Neural progenitor cell (in vitro differentiated cells): ENCODE results near the gene SSR3.

Source experiments
- EZH2 ChIP-seq: fragments of 200-600 bp; sonication (generic); IDR thresholded peaks from 2 replicates; pipeline ENCODE4 v1.6.1; 2017; ENCODE audit warnings: antibody characterized with exemption, mild to moderate bottlenecking, moderate library complexity
- EZH2phosphoT487 ChIP-seq: fragments of 200-600 bp; sonication (generic); IDR thresholded peaks from 2 replicates; pipeline ENCODE4 v1.6.1; 2017; ENCODE audit warnings: antibody characterized with exemption
- TF ChIP-seq, protein P1 (sequence below): fragments of 200-600 bp; sonication (generic); IDR thresholded peaks from 2 replicates; pipeline ENCODE4 v1.5.1; 2017; ENCODE audit warnings: antibody characterized with exemption, mild to moderate bottlenecking

DNA sequence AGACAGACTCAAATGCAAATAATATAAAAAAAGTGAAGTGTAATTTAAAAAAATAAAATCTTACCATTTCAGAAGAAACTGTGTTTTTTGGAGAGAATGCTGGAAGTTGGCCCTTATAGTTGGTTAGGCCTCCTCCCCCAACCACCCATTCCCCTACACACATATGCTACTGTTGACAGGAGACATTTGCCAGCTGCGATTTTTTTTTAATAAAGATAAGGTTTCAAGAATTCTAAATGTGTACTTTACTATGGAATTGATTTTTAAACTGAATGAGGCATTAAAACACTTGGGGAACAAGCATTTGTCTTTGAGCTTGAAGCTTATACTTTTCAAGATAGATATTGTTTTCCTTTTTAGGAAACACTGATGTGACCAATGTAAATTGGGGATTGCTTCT is 4.4 kb upstream of the SSR3 start:
- no peak for TF ChIP-seq EZH2phosphoT487
- TF ChIP-seq, protein P1, sequence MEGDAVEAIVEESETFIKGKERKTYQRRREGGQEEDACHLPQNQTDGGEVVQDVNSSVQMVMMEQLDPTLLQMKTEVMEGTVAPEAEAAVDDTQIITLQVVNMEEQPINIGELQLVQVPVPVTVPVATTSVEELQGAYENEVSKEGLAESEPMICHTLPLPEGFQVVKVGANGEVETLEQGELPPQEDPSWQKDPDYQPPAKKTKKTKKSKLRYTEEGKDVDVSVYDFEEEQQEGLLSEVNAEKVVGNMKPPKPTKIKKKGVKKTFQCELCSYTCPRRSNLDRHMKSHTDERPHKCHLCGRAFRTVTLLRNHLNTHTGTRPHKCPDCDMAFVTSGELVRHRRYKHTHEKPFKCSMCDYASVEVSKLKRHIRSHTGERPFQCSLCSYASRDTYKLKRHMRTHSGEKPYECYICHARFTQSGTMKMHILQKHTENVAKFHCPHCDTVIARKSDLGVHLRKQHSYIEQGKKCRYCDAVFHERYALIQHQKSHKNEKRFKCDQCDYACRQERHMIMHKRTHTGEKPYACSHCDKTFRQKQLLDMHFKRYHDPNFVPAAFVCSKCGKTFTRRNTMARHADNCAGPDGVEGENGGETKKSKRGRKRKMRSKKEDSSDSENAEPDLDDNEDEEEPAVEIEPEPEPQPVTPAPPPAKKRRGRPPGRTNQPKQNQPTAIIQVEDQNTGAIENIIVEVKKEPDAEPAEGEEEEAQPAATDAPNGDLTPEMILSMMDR, result no peak
- TF ChIP-seq EZH2, result no peak
